HFF-Myc (cell line): Measurements from ENCODE around the gene RAB38.
A peak's percentile ranks its signal among the peaks of the same experiment; 100 is the strongest.

Experiments
- DNase-seq: peaks from one replicate; pipeline ENCODE4 v3.0.0-alpha.2; 2011; ENCODE audit warnings: low read depth; ENCODE audit errors: extremely low read depth
- H3K4me3 ChIP-seq: replicated peaks from 2 replicates; pipeline ENCODE4 v1.5.1; 2011; ENCODE audit warnings: low read depth, mild to moderate bottlenecking, control low read depth, low read length
- TF ChIP-seq, protein P1 (sequence below): IDR thresholded peaks from 2 replicates; pipeline ENCODE4 v1.5.1; 2012; ENCODE audit warnings: mild to moderate bottlenecking, low read depth, low read length, control low read depth; ENCODE audit errors: missing control alignments

RAB38 gene

DNA sequence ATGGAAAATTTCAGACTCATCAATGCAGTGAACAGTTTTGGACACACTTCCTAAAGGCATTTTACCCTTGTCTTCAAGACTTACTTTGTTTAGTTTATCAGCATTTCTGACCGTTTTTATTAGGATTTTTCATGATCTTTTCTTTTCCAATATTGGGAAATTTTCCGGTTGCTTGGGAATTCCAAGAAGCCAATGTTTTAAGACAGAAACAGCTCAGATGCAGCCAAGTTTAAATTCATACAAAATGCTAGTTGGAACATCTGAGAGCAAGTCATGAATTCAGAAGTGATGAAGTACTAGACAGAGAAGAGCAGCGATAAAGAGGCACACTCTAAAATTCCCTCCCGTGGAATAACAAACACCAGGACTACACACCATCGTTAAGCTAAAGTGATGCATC, 68.6 kb downstream of the RAB38 start:
- TF ChIP-seq, protein P1, sequence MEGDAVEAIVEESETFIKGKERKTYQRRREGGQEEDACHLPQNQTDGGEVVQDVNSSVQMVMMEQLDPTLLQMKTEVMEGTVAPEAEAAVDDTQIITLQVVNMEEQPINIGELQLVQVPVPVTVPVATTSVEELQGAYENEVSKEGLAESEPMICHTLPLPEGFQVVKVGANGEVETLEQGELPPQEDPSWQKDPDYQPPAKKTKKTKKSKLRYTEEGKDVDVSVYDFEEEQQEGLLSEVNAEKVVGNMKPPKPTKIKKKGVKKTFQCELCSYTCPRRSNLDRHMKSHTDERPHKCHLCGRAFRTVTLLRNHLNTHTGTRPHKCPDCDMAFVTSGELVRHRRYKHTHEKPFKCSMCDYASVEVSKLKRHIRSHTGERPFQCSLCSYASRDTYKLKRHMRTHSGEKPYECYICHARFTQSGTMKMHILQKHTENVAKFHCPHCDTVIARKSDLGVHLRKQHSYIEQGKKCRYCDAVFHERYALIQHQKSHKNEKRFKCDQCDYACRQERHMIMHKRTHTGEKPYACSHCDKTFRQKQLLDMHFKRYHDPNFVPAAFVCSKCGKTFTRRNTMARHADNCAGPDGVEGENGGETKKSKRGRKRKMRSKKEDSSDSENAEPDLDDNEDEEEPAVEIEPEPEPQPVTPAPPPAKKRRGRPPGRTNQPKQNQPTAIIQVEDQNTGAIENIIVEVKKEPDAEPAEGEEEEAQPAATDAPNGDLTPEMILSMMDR: no peak
- no peak for DNase-seq
- no peak overlapping the region for H3K4me3 ChIP-seq

DNA sequence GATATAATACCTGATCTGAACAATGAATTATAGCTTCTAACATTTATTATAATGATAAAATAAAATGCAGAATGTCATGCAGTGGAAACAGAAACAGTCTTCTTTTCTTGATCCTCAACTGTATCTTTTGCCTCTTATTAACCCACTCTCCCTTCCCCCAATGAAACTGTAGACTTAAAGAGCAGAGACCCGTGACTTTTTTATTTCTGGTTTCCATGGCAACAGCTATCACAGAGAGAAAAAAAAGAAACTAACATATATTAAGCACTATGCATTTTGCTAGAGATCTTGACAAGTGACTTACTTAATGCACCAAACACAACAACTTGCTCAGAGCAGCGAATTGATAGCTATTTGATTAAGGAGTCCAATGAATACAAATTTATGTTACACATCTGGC, 69.3 kb downstream of the RAB38 start:
- TF ChIP-seq, protein P1: no peak
- H3K4me3 ChIP-seq: no peak overlapping the region
- no peak for DNase-seq

DNA sequence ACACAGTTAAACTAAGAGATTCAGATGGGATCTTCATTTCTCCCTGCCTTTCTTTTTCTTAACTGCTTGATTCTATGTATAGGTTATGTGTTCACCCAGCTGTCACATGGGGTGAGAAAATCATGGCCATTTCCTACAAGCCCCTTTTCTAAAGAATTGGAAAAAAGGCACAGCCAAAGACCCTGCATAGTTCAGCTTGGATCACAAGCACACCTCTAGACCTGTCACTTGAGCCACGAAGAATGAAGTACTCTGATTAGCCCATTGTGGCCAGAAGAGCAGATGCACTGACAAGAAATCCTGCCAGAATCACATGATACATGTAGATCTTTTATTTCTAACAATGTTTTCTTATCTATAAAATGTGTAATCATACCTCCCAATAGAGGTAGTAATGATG, 69.7 kb downstream of the RAB38 start:
- no peak for DNase-seq
- TF ChIP-seq, protein P1: no peak
- no peak overlapping the region for H3K4me3 ChIP-seq

DNA sequence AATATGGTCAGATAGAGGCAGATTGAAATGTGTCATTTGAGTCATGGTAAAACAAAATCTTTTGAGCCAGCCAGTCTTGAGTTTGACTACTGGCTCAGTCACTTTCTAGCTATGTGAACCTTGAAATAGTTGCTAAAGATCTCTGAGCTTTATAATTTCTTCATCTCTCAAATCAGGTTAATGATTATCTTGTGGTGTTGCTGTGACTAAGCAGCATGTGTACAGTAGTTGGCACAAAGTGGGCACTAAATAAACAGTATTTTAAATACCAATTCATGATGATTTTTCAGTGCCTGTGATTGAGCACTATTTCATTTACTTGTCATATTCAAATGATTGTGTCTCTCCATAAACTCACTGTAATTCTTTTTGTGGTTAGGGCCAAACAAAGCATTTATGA, 70.8 kb downstream of the RAB38 start:
- TF ChIP-seq, protein P1: no peak
- H3K4me3 ChIP-seq: no peak overlapping the region
- no peak for DNase-seq

DNA sequence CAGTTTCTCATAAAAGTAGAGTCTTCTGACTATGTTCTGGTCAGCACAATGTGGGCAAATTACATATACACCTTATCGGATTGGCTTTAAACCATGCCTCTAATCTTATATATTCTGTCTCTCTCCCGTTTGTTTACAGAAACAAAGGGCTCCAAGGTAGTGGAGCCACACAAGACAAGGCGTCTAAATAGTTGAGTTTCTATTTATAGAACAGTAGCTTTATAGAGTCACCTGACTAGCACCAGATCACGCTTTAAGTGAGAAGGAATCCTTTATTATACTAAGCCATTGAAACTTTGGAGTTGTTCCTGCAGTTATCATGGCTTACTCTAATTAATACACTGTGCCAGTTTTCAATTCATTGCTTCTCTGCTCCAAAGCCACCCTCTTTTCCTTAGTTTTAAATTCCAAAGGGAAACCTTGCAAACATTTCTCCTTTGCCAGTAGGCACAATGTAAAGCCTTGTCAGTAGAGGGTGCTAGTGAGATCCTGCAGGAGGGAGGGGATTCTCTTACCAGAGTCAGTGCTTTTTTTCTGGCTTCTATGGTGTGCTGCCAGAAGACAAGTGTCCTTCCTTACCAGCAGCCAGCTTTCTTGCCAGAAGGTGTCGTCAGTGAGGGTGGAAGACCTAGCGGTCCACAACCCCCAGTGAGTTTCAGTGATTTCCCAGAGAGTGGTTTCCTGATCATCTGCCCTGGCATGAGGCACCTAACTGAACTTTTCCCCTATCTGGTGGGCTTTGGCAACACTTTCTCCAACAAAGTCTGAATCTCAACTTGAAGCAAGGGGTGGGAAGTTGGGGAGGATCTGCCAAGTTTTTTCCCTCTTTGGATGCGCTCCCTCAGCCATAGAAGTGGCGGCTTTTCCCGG, 71.7 kb downstream of the RAB38 start:
- no peak overlapping the region for H3K4me3 ChIP-seq
- DNase-seq: peak; percentile 29
- TF ChIP-seq, protein P1: peak; percentile 68

DNA sequence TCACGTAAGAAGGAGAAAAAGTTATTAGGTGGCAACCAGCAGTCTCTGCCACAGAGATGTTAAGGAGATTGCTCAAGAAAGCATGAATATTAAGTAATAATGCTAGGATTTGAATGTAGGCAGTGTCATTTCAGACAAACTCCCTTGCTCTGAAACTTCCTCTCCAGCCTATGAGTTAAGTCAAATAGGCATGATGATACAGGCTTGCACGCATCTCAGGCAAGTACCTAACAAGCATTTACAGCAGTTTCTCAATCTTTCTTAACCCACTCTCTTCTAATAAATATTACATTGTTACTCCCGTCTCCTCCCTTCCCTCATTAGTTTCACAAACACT, 72.7 kb downstream of the RAB38 start:
- TF ChIP-seq, protein P1: no peak
- DNase-seq: no peak
- H3K4me3 ChIP-seq: no peak overlapping the region
